ENCODE results near the gene FAM20C. TPM values are rescaled to one million over a fixed set of nuclear protein-coding genes. Genes with fewer than 3 reads are reported as not detected.

Gene FAM20C
- total RNA-seq, 2 experiments from 2014 or later, result 1.3 to 1.7 TPM

DNA sequence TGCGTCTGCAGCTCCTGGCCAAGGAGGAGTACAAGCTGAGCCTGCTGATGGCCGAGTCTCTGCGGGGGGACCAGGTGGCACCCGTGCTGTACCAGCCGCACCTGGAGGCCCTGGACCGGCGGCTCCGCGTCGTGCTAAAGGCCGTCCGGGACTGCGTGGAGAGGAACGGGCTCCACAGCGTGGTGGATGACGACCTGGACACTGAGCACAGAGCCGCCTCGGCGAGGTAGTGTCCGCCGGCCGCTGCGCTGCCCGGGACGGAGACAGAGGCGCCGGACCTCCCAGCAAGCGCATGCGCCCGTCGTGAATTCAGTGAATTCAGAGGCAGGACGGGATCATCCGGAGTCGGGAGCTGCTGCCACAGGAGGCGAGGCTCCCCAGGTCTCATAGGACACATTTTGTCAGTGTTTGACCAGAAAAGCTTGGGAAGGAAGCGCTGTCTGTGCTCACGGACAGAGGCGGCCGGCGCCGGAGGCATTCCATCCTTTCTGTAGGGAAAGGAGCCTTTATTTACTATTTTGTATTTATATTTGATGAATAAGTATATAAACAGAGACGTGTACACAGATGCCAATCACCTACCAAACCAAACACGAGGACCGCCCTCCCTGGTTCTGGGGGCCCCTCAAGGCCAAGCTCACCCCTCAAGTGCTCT is 67.5 kb downstream of the FAM20C start:
- H3K36me3 Mint-ChIP-seq (ENCODE audit: low read depth), result no peaks in the 10 kb centered on the region
- Histone ChIP-seq H3K36me3 (ENCODE audit: insufficient read depth, low read length) (no peaks in the 10 kb centered on the region), H3K27ac (ENCODE audit: low read depth in 1 of 2, low read length in 2 of 2) (no peak overlapping the region), H3K4me1 (ENCODE audit: insufficient read depth, low read length) (peaks cover 3% of the 10 kb centered on the region), H3K9me3 (ENCODE audit: control insufficient read depth in 1 of 2, insufficient read depth in 1 of 2, low read length in 2 of 2) (peaks cover 0 to 46% of the 10 kb centered on the region in 2 experiments), H3K27me3 (ENCODE audit: control insufficient read depth in 1 of 2, insufficient read depth in 2 of 2, low read length in 2 of 2) (no peaks in the 10 kb centered on the region), H3K4me3 (ENCODE audit: low read length) (no peak overlapping the region)
- TF ChIP-seq, protein P1, sequence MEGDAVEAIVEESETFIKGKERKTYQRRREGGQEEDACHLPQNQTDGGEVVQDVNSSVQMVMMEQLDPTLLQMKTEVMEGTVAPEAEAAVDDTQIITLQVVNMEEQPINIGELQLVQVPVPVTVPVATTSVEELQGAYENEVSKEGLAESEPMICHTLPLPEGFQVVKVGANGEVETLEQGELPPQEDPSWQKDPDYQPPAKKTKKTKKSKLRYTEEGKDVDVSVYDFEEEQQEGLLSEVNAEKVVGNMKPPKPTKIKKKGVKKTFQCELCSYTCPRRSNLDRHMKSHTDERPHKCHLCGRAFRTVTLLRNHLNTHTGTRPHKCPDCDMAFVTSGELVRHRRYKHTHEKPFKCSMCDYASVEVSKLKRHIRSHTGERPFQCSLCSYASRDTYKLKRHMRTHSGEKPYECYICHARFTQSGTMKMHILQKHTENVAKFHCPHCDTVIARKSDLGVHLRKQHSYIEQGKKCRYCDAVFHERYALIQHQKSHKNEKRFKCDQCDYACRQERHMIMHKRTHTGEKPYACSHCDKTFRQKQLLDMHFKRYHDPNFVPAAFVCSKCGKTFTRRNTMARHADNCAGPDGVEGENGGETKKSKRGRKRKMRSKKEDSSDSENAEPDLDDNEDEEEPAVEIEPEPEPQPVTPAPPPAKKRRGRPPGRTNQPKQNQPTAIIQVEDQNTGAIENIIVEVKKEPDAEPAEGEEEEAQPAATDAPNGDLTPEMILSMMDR (IDR thresholded peaks at IDR 0.05), result no peak
- intact Hi-C loops (cut with DNase I, micrococcal nuclease), result no loop called here
- no peak overlapping the region for H3K27ac Mint-ChIP-seq
- no peaks in the 10 kb centered on the region for H3K27me3 Mint-ChIP-seq
- ATAC-seq (ENCODE audit: poor library complexity), result no peak
- no peaks in the 10 kb centered on the region for H3K9me3 Mint-ChIP-seq
- CTCF ChIA-PET, result interaction anchor here (0.9 kb wide), 1 partner anchor 62 kb away, joined by 3 read pairs; no protein-coding TSS in a partner anchor
- H3K4me1 Mint-ChIP-seq (ENCODE audit: low read depth), result no peaks in the 10 kb centered on the region
- no peak for DNase-seq
- POLR2A ChIA-PET, result no interaction called here
- H3K4me3 Mint-ChIP-seq, result no peak overlapping the region

DNA sequence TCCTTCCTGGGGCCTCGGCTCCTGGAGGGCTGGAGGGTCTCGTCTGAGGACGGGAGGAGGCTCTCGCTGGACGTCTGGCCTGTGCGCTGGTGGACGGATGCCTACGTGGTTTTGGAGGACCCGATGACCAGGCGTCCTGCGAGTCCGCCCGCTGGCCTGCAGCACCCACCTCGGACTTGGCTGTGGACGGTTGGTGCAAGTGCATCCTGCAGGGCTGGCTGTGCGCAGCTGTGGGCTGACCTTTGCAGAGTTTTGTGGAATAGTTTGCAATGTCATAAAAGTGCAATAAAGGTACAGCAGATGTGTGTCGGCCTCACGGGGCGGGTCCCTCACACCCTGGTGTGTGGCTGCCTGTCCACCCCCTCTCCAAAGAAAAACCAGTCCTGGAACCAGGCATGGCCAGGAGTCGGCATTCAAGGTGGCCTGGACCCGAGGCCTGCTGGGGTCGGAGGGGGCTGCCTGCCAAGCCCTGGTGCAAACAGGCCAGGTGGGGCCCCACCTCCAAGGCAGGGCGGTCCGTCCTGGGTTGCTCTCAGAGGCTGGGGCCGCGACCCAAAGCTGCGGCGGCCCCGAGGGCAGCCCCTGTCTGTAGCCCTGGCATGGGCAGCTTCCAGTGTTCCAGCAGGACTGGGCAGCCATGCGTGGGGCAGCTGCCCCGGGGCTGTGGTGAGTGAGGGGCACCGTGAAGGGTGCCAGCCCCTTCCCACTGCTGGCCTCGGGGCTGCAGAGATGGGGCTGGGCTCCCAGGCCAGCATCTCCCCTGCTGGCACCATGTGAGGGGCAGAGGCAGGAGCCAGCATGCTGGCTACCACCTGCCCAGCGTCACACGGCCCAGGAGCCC is 68.3 kb downstream of the FAM20C start:
- intact Hi-C loops (cut with DNase I, micrococcal nuclease), result no loop called here
- H3K36me3 Mint-ChIP-seq (ENCODE audit: low read depth), result no peaks in the 10 kb centered on the region
- no peak overlapping the region for H3K27ac Mint-ChIP-seq
- TF ChIP-seq, protein P1 (IDR thresholded peaks at IDR 0.05), result no peak
- Histone ChIP-seq H3K27me3 (ENCODE audit: control insufficient read depth in 1 of 2, insufficient read depth in 2 of 2, low read length in 2 of 2) (no peaks in the 10 kb centered on the region), H3K36me3 (ENCODE audit: insufficient read depth, low read length) (no peaks in the 10 kb centered on the region), H3K4me1 (ENCODE audit: insufficient read depth, low read length) (peaks cover 3% of the 10 kb centered on the region), H3K4me3 (ENCODE audit: low read length) (no peak overlapping the region), H3K27ac (ENCODE audit: low read depth in 1 of 2, low read length in 2 of 2) (no peak overlapping the region), H3K9me3 (ENCODE audit: control insufficient read depth in 1 of 2, insufficient read depth in 1 of 2, low read length in 2 of 2) (peaks cover 0 to 53% of the 10 kb centered on the region in 2 experiments)
- no peaks in the 10 kb centered on the region for H3K27me3 Mint-ChIP-seq
- no peaks in the 10 kb centered on the region for H3K4me1 Mint-ChIP-seq (ENCODE audit: low read depth)
- ATAC-seq (ENCODE audit: poor library complexity) (no peak), DNase-seq (no peak)
- H3K9me3 Mint-ChIP-seq, result no peaks in the 10 kb centered on the region
- CTCF ChIA-PET, result interaction anchor here (0.9 kb wide), 1 partner anchor 61 kb away, joined by 3 read pairs; no protein-coding TSS in a partner anchor
- H3K4me3 Mint-ChIP-seq, result no peak overlapping the region
- POLR2A ChIA-PET, result no interaction called here

DNA sequence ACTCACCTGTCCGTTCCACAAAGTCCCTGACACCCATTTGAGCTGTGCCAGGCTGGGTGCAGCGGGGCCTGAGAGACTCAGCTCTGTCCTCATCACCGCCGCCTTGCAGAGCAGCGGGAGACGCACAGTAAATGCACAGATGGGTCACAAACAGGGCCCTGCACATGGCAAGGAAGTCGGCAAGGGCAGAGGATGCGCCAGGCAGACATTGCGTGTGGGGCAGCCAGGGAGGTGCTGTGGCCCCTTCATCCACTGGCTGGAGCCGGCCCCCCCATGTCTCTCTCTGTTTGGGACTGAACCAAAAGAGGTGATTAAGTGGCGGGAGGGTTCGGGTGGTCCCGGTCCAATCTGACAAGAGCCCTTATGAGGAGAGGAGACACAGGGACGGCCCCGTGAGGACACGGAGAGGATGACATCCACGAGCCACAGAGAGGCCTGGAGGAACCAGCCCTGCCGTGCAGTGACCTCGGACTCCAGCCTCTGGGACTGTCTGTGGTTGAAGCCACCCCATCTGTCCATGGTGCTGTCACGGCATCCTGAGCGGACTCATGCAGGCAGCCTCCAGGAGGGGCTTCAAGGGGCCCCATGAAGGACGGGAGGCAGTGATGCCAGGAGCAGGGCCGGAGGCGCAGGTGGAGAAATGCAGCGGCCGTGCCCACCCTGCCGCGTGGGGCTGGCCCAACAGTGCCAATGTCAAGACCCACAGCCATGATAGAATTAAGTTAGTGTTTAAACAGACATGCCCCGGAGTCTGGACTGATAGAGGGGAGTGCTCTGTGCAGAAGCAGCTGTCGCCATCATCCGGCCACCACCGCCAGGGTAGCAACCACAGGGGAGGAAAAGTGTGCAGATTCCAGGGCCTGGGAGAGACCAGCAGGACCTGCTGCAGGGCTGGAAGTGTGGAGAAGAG is 69.2 kb downstream of the FAM20C start:
- Mint-ChIP-seq H3K27me3 (no peaks in the 10 kb centered on the region), H3K27ac (no peak overlapping the region), H3K4me3 (no peak overlapping the region), H3K36me3 (ENCODE audit: low read depth) (no peaks in the 10 kb centered on the region), H3K9me3 (no peaks in the 10 kb centered on the region), H3K4me1 (ENCODE audit: low read depth) (no peaks in the 10 kb centered on the region)
- H3K9me3 ChIP-seq (ENCODE audit: control insufficient read depth in 1 of 2, insufficient read depth in 1 of 2, low read length in 2 of 2), result peaks cover 0 to 62% of the 10 kb centered on the region in 2 experiments
- H3K4me1 ChIP-seq (ENCODE audit: insufficient read depth, low read length), result peaks cover 3% of the 10 kb centered on the region
- no peak overlapping the region for H3K4me3 ChIP-seq (ENCODE audit: low read length)
- intact Hi-C loops (cut with DNase I, micrococcal nuclease), result no loop called here
- TF ChIP-seq, protein P1 (IDR thresholded peaks at IDR 0.05), result no peak
- DNase-seq (no peak), ATAC-seq (ENCODE audit: poor library complexity) (no peak)
- POLR2A ChIA-PET, result no interaction called here
- H3K27me3 ChIP-seq (ENCODE audit: control insufficient read depth in 1 of 2, insufficient read depth in 2 of 2, low read length in 2 of 2), result no peaks in the 10 kb centered on the region
- CTCF ChIA-PET, result no interaction called here
- no peaks in the 10 kb centered on the region for H3K36me3 ChIP-seq (ENCODE audit: insufficient read depth, low read length)
- H3K27ac ChIP-seq (ENCODE audit: low read depth in 1 of 2, low read length in 2 of 2), result no peak overlapping the region

Data from CD4-positive, alpha-beta T cell (primary cell).